RWPE1 (cell line): ENCODE measurements around the gene PTPRD.

ENCODE experiments used
- CTCF ChIA-PET: fragments of 350-600 bp; sonication (Branson Sonifier 250); formaldehyde crosslinking; extraction: SDS; loops from one replicate; lab custom pipeline; 2021; lab: Yijun Ruan, JAX
- POLR2A ChIA-PET: fragments of 400-600 bp; formaldehyde crosslinking; extraction: SDS; loops from one replicate; lab custom pipeline; 2020; ENCODE audit warnings: antibody characterized with exemption; ENCODE audit not compliant: low non-redundant PET; lab: Yijun Ruan, JAX
- DNase-seq: peaks from one replicate; pipeline ENCODE4 v3.0.0; 2012; ENCODE audit warnings: low spot score
- H3K27ac ChIP-seq: fragments of 450-650 bp; 2 replicates; pipeline ENCODE4 v1.5.1; 2017
- TF ChIP-seq, protein P1 (sequence below): fragments of 450-650 bp; conservative IDR thresholded peaks from 2 replicates; pipeline ENCODE4 v1.5.1; 2017; ENCODE audit warnings: low read depth, mild to moderate bottlenecking

Gene PTPRD

GRCh38 chr9:8686516-8686915, 1926.3 kb downstream of the PTPRD start:
- no peak for DNase-seq
- ChIA-PET POLR2A (no interaction called here), CTCF (interaction anchor here (0.7 kb wide), 1 partner anchor 634 kb away, joined by 4 read pairs; no protein-coding TSS in a partner anchor)
- no peak overlapping the region for H3K27ac ChIP-seq
- TF ChIP-seq, protein P1, sequence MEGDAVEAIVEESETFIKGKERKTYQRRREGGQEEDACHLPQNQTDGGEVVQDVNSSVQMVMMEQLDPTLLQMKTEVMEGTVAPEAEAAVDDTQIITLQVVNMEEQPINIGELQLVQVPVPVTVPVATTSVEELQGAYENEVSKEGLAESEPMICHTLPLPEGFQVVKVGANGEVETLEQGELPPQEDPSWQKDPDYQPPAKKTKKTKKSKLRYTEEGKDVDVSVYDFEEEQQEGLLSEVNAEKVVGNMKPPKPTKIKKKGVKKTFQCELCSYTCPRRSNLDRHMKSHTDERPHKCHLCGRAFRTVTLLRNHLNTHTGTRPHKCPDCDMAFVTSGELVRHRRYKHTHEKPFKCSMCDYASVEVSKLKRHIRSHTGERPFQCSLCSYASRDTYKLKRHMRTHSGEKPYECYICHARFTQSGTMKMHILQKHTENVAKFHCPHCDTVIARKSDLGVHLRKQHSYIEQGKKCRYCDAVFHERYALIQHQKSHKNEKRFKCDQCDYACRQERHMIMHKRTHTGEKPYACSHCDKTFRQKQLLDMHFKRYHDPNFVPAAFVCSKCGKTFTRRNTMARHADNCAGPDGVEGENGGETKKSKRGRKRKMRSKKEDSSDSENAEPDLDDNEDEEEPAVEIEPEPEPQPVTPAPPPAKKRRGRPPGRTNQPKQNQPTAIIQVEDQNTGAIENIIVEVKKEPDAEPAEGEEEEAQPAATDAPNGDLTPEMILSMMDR, result no peak

DNA sequence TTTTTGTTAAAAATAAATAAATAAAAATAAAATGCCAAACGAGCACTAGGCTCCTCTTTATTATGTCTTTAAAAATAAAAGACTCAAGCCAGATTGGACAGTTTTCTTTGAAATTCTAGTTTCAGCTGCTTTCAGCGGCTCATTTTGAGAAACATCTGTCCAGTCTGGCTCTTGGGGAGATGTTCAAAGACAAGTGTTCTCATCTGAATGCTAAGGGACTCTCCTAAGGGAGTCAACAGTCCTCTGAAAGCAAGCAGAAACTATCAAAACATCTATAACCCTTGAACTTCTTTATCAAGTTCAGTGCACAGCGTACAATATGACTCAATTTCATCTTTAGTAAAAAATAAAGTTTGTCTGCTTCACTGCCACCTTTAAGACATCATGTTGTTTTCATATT, 1927.0 kb downstream of the PTPRD start:
- CTCF ChIA-PET, result no interaction called here
- no peak for DNase-seq
- POLR2A ChIA-PET, result no interaction called here
- H3K27ac ChIP-seq, result no peak overlapping the region
- TF ChIP-seq, protein P1, result no peak

- ChIA-PET POLR2A (no interaction called here), CTCF (no interaction called here)
- no peak for DNase-seq
- H3K27ac ChIP-seq, result no peak overlapping the region
- TF ChIP-seq, protein P1, result no peak
Observed at GRCh38 chr9:8684978-8685708, 1927.7 kb downstream of the PTPRD start.

DNA sequence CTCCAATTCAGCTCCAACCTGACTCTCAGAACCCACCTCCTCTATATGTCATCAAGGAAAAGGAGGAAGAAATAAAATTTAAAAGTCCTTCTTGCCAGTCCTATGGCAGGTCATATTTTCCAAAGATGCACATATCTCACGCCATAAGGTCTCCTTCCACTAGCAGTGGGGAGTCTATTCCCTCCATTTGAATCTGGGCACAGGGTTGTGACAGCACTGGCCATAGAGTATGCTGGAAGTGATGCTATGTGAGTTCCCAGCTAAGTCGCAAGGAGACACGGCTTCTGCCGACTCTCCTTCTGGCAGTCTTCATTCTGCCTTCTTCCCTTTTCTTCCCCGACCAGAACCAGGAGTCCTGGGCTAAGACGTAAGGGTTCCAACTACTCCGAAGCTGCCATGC, 1929.3 kb downstream of the PTPRD start:
- DNase-seq, result no peak
- TF ChIP-seq, protein P1, result no peak
- POLR2A ChIA-PET, result no interaction called here
- no peak overlapping the region for H3K27ac ChIP-seq
- CTCF ChIA-PET, result interaction anchor here (0.7 kb wide), 1 partner anchor 305 kb away, joined by 4 read pairs; no protein-coding TSS in a partner anchor

DNA sequence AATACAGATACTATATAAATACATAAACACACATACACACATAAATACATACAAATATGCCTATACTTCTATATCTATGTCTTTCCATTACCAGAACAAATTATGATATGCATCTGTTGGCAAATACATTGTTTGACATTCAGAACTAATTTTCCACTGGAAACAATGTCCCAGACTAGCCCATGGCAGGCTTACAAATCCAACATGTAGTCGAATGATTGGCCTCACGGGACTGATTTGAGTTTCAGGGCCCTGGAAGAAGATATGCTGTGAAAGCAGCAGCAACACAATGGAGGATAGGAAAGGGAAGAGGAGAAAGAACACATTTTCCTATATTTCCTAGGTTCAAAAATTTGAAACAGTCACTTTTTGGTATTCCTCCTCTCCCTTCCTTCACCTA, 1932.1 kb downstream of the PTPRD start:
- CTCF ChIA-PET, result no interaction called here
- no peak for DNase-seq
- TF ChIP-seq, protein P1, result no peak
- POLR2A ChIA-PET, result no interaction called here
- H3K27ac ChIP-seq, result no peak overlapping the region

- no peak overlapping the region for H3K27ac ChIP-seq
- no peak for DNase-seq
- POLR2A ChIA-PET, result no interaction called here
- CTCF ChIA-PET, result no interaction called here
- TF ChIP-seq, protein P1, result no peak
Observed at GRCh38 chr9:8680157-8680556, 1932.6 kb downstream of the PTPRD start.
